SH-SY5Y (cell line): ENCODE data around the gene CPA5.

Experiments
- GATA2 ChIP-seq: IDR thresholded peaks from 2 replicates; pipeline ENCODE4 v1.6.1; 2011; ENCODE audit warnings: mild to moderate bottlenecking, low read depth, low read length
- GATA3 ChIP-seq: IDR thresholded peaks from 2 replicates; pipeline ENCODE4 v1.6.1; 2011; ENCODE audit warnings: low read depth, mild to moderate bottlenecking, low read length, moderate library complexity

CPA5 gene

GRCh38 chr7:130405003-130405402 lies 60.4 kb downstream of the CPA5 start:
- TF ChIP-seq GATA3 (no peak), GATA2 (no peak)

DNA sequence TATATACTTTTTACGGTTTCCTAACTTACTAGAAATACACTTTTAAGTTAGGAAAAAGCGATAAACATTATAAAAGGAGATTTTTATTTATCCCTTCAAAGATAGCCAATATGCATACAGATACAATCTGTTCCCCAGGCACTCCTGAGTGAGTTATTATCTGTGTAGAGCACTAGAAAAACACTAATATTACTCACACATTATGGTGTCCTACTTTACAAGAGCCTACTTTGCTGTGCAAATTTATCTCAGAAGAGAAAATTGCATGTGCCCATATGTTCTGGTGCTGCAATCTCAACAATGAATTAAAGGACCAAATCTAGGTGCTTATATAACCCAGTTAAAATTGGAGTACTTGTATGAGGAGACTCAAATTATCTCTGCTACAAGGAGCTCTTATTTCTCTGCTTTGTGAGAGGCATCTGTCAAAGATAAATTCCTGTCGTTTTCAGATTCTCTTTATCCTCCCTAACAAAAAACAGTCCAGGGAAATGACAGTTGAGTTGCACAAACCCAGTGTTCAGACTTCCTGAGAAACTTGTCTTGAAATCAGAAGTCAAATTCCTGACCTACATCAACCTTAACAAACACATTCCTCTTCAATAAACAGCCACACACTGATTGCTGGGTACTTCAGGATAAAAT lies 64.6 kb downstream of the CPA5 start:
- TF ChIP-seq GATA2 (no peak), GATA3 (peak; percentile 69)

- no peak for TF ChIP-seq GATA3
- TF ChIP-seq GATA2: no peak
Measured at GRCh38 chr7:130409712-130410072, 65.1 kb downstream of the CPA5 start.

GRCh38 chr7:130410868-130411541 lies 66.4 kb downstream of the CPA5 start:
- TF ChIP-seq GATA2 (no peak), GATA3 (no peak)

- no peak for TF ChIP-seq GATA3
- no peak for TF ChIP-seq GATA2
Measured at GRCh38 chr7:130413201-130413600, 68.6 kb downstream of the CPA5 start.

- TF ChIP-seq GATA2: no peak
- TF ChIP-seq GATA3: no peak
Measured at GRCh38 chr7:130415006-130415405, 70.4 kb downstream of the CPA5 start.

- TF ChIP-seq GATA2 (no peak), GATA3 (no peak)
Measured at GRCh38 chr7:130417213-130417612, 72.6 kb downstream of the CPA5 start.

GRCh38 chr7:130418306-130418705 lies 73.7 kb downstream of the CPA5 start:
- TF ChIP-seq GATA3 (no peak), GATA2 (no peak)
